ENCODE data around the gene MGST2.

GRCh38 chr4:139665690-139666529 lies at the start of gene MGST2:
- no peak for TF ChIP-seq CTCF (IDR thresholded peaks at IDR 0.05)
- TF ChIP-seq NR2C2 (CRISPR knock-in tag; IDR thresholded peaks at IDR 0.05), result no peak
- no peak for TF ChIP-seq ELF4 (CRISPR knock-in tag; IDR thresholded peaks at IDR 0.05; ENCODE audit: low read depth)
- no peak for TF ChIP-seq ATF3 (CRISPR knock-in tag; conservative IDR thresholded peaks at IDR 0.05)
- TF ChIP-seq CREB1 (CRISPR knock-in tag; IDR thresholded peaks at IDR 0.05), result no peak
- no peak for TF ChIP-seq USF1 (CRISPR knock-in tag; IDR thresholded peaks at IDR 0.05)
- TF ChIP-seq ESRRA (CRISPR knock-in tag; IDR thresholded peaks at IDR 0.05; ENCODE audit: borderline replicate concordance), result no peak
- no peak for TF ChIP-seq E2F4 (CRISPR knock-in tag; IDR thresholded peaks at IDR 0.05; ENCODE audit: borderline replicate concordance, low read depth)
- no peak for TF ChIP-seq ATF6 (CRISPR knock-in tag; IDR thresholded peaks at IDR 0.05)
